ENCODE results near the gene BDP1. TPM values are rescaled to one million over a fixed set of nuclear protein-coding genes. Genes with fewer than 3 reads are reported as not detected.
"Not testable (repeated sequence)": the region's sequence is repeated elsewhere in the genome, so short reads cannot be mapped to it uniquely, and the experiment has no call there.

Gene BDP1
- 10 to 100 TPM; 32.5 to 34.1 TPM for total RNA-seq

- CTCF ChIA-PET: interaction anchor here (1.2 kb wide), 1 partner anchor 20 kb away, joined by 3 read pairs; no protein-coding TSS in a partner anchor
- POLR2A ChIA-PET: interaction anchor here (1.6 kb wide), 1 partner anchor 132 kb away, joined by 3 read pairs; the partner anchor contains the start of gene MCCC2
Observed at GRCh38 chr5:71455427-71456361, at the start of gene BDP1. Gene BDP1, plus strand, starts transcription at chr5:71455651. Its CDS starts 227 bp downstream, at chr5:71455878.

GRCh38 chr5:71410088-71410487 lies 45.4 kb upstream of the BDP1 start:
- POLR2A ChIA-PET, CTCF ChIA-PET: not testable (repeated sequence)

- POLR2A ChIA-PET, CTCF ChIA-PET: not testable (repeated sequence)
Observed at GRCh38 chr5:71415626-71416025, 39.8 kb upstream of the BDP1 start.

- POLR2A ChIA-PET, CTCF ChIA-PET: not testable (repeated sequence)
Observed at GRCh38 chr5:71418026-71418425, 37.4 kb upstream of the BDP1 start.

GRCh38 chr5:71421278-71421677 lies 34.2 kb upstream of the BDP1 start:
- CTCF ChIA-PET, POLR2A ChIA-PET: not testable (repeated sequence)

- POLR2A ChIA-PET: not testable (repeated sequence)
Observed at GRCh38 chr5:71423896-71424295, 31.6 kb upstream of the BDP1 start.

GRCh38 chr5:71426686-71427474 lies 28.6 kb upstream of the BDP1 start:
- CTCF ChIA-PET, POLR2A ChIA-PET: not testable (repeated sequence)

More at GRCh38 chr5:71423896-71424295, 31.6 kb upstream of the BDP1 start:
- CTCF ChIA-PET: not testable (repeated sequence)

GRCh38 chr5:71432410-71432809 lies 23.0 kb upstream of the BDP1 start:
- POLR2A ChIA-PET, CTCF ChIA-PET: not testable (repeated sequence)

GRCh38 chr5:71434825-71435224 lies 20.6 kb upstream of the BDP1 start:
- POLR2A ChIA-PET: not testable (repeated sequence)

GRCh38 chr5:71441564-71441963 lies 13.9 kb upstream of the BDP1 start:
- CTCF ChIA-PET, POLR2A ChIA-PET: not testable (repeated sequence)

More at GRCh38 chr5:71434825-71435224, 20.6 kb upstream of the BDP1 start:
- CTCF ChIA-PET: not testable (repeated sequence)

GRCh38 chr5:71443891-71444290 lies 11.6 kb upstream of the BDP1 start:
- CTCF ChIA-PET, POLR2A ChIA-PET: not testable (repeated sequence)

- POLR2A ChIA-PET, CTCF ChIA-PET: not testable (repeated sequence)
Observed at GRCh38 chr5:71445015-71445414, 10.4 kb upstream of the BDP1 start.

- CTCF ChIA-PET, POLR2A ChIA-PET: not testable (repeated sequence)
Observed at GRCh38 chr5:71445523-71446152, 9.8 kb upstream of the BDP1 start.

- POLR2A ChIA-PET: not testable (repeated sequence)
Observed at GRCh38 chr5:71446540-71447216, 8.8 kb upstream of the BDP1 start.

GRCh38 chr5:71447218-71447808 lies 8.1 kb upstream of the BDP1 start:
- POLR2A ChIA-PET, CTCF ChIA-PET: not testable (repeated sequence)

More at GRCh38 chr5:71446540-71447216, 8.8 kb upstream of the BDP1 start:
- CTCF ChIA-PET: not testable (repeated sequence)

- POLR2A ChIA-PET: no interaction called here
- CTCF ChIA-PET: no interaction called here
Observed at GRCh38 chr5:71452876-71453275, 2.6 kb upstream of the BDP1 start.

GRCh38 chr5:71454913-71455312 lies 538 bp upstream of the BDP1 start:
- ChIA-PET CTCF (interaction anchor here (1.2 kb wide), 1 partner anchor 21 kb away, joined by 3 read pairs; no protein-coding TSS in a partner anchor), POLR2A (interaction anchor here (1.6 kb wide), 1 partner anchor 132 kb away, joined by 3 read pairs; the partner anchor contains the start of gene MCCC2)

- ChIA-PET CTCF (interaction anchor here (1.2 kb wide), 1 partner anchor 19 kb away, joined by 3 read pairs; no protein-coding TSS in a partner anchor), POLR2A (interaction anchor here (1.6 kb wide), 1 partner anchor 131 kb away, joined by 3 read pairs; the partner anchor contains the start of gene MCCC2)
Observed at GRCh38 chr5:71456362-71456743, 902 bp downstream of the BDP1 start.

- CTCF ChIA-PET: no interaction called here
- POLR2A ChIA-PET: no interaction called here
Observed at GRCh38 chr5:71457106-71457505, 1.7 kb downstream of the BDP1 start.

Measured in activated CD8-positive, alpha-beta memory T cell treated with anti-CD3 and anti-CD28 coated beads for 36 hours (primary cell).